MM.1S (cell line): ENCODE measurements around the gene PTGFR.

Experiments used
- DNase-seq: peaks from one replicate; pipeline ENCODE4 v3.0.0-alpha.2; 2015
- H2AFZ ChIP-seq: fragments of 300-600 bp; sonication (generic); 2 replicates; pipeline ENCODE4 v1.6.0; 2016; ENCODE audit warnings: antibody characterized with exemption, low read length
- H3F3A ChIP-seq: fragments of 300-600 bp; sonication (generic); 2 replicates; pipeline ENCODE4 v1.6.1; 2016; ENCODE audit warnings: mild to moderate bottlenecking, antibody characterized with exemption, low read length, moderate library complexity, mixed read lengths; ENCODE audit not compliant: insufficient read depth
- H3K27ac ChIP-seq: fragments of 300-600 bp; sonication (generic); 2 replicates; pipeline ENCODE4 v1.5.1; 2016; ENCODE audit warnings: mild to moderate bottlenecking, low read length
- H3K27me3 ChIP-seq: fragments of 300-600 bp; sonication (generic); replicated peaks from 2 replicates; pipeline ENCODE4 v1.6.0; 2016; ENCODE audit warnings: low read length; ENCODE audit not compliant: insufficient read depth
- H3K36me3 ChIP-seq: fragments of 300-600 bp; sonication (generic); replicated peaks from 2 replicates; pipeline ENCODE4 v1.6.1; 2016; ENCODE audit warnings: mild to moderate bottlenecking, low read length, mixed read lengths; ENCODE audit not compliant: insufficient read depth
- H3K4me1 ChIP-seq: fragments of 300-600 bp; sonication (generic); 2 replicates; pipeline ENCODE4 v1.6.1; 2016; ENCODE audit warnings: low read length, mixed read lengths
- H3K4me2 ChIP-seq: fragments of 300-600 bp; sonication (generic); 2 replicates; pipeline ENCODE4 v1.6.0; 2016; ENCODE audit warnings: low read depth, low read length
- H3K4me3 ChIP-seq: fragments of 300-600 bp; sonication (generic); 2 replicates; pipeline ENCODE4 v1.5.1; 2016; ENCODE audit warnings: low read length, mixed read lengths
- H3K79me2 ChIP-seq: fragments of 300-600 bp; sonication (generic); 2 replicates; pipeline ENCODE4 v1.6.1; 2016; ENCODE audit warnings: mixed run types, low read length, mixed read lengths
- H3K9ac ChIP-seq: fragments of 300-600 bp; sonication (generic); 2 replicates; pipeline ENCODE4 v1.6.1; 2016; ENCODE audit warnings: low read length, mixed read lengths
- H3K9me2 ChIP-seq: fragments of 300-600 bp; sonication (generic); replicated peaks from 2 replicates; pipeline ENCODE4 v1.6.1; 2016; ENCODE audit warnings: mild to moderate bottlenecking, low read length, mixed read lengths; ENCODE audit not compliant: insufficient read depth
- H3K9me3 ChIP-seq: fragments of 300-600 bp; sonication (generic); replicated peaks from 2 replicates; pipeline ENCODE4 v1.6.1; 2016; ENCODE audit warnings: mild to moderate bottlenecking, low read length, mixed read lengths; ENCODE audit not compliant: insufficient read depth
- H4K20me1 ChIP-seq: fragments of 300-600 bp; sonication (generic); 2 replicates; pipeline ENCODE4 v1.6.1; 2016; ENCODE audit warnings: mild to moderate bottlenecking, low read length, moderate library complexity, mixed read lengths; ENCODE audit not compliant: insufficient read depth
- EZH2 ChIP-seq: fragments of 300-600 bp; sonication (generic); optimal IDR thresholded peaks from 2 replicates; pipeline ENCODE3; 2017; ENCODE audit warnings: low read depth, mild to moderate bottlenecking, antibody characterized with exemption, low read length, mixed read lengths
- EZH2phosphoT487 ChIP-seq: fragments of 300-600 bp; sonication (generic); IDR thresholded peaks from 2 replicates; pipeline ENCODE4 v1.6.1; 2018; ENCODE audit warnings: antibody characterized with exemption, low read length
- TF ChIP-seq, protein P1 (sequence below): fragments of 300-600 bp; sonication (generic); IDR thresholded peaks from 2 replicates; pipeline ENCODE4 v1.5.1; 2016; ENCODE audit warnings: antibody characterized with exemption, low read length, mixed read lengths

Gene PTGFR

DNA sequence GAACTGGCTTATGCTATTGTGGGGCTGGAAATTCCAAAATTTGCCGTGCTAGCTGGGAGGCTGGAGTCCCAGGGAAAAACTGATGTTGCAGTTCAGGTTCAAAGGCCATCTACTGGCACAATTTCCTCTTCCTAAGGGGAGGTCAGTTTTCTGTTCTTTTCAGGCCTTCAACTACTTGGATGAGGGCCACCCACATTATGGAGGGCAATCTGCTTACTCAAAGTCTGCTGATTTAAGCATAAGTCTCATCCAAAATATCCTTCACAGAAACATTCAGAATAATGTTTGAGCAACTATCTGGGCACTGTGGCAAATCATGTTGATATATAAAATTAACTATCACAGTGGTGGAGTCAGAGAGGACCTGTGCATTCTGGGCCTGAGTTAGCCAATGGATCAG is 21.2 kb upstream of the PTGFR start:
- no peak overlapping the region for H2AFZ ChIP-seq
- no peaks in the 10 kb centered on the region for H3K27me3 ChIP-seq
- H3K9ac ChIP-seq, result no peak overlapping the region
- H3F3A ChIP-seq, result no peaks in the 10 kb centered on the region
- H3K4me1 ChIP-seq, result no peaks in the 10 kb centered on the region
- DNase-seq, result no peak
- H3K9me3 ChIP-seq, result no peaks in the 10 kb centered on the region
- no peak overlapping the region for H3K4me2 ChIP-seq
- H3K9me2 ChIP-seq, result no peaks in the 10 kb centered on the region
- no peaks in the 10 kb centered on the region for H3K36me3 ChIP-seq
- no peak for TF ChIP-seq EZH2
- no peak for TF ChIP-seq EZH2phosphoT487
- TF ChIP-seq, protein P1, sequence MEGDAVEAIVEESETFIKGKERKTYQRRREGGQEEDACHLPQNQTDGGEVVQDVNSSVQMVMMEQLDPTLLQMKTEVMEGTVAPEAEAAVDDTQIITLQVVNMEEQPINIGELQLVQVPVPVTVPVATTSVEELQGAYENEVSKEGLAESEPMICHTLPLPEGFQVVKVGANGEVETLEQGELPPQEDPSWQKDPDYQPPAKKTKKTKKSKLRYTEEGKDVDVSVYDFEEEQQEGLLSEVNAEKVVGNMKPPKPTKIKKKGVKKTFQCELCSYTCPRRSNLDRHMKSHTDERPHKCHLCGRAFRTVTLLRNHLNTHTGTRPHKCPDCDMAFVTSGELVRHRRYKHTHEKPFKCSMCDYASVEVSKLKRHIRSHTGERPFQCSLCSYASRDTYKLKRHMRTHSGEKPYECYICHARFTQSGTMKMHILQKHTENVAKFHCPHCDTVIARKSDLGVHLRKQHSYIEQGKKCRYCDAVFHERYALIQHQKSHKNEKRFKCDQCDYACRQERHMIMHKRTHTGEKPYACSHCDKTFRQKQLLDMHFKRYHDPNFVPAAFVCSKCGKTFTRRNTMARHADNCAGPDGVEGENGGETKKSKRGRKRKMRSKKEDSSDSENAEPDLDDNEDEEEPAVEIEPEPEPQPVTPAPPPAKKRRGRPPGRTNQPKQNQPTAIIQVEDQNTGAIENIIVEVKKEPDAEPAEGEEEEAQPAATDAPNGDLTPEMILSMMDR, result no peak
- H3K79me2 ChIP-seq, result no peaks in the 10 kb centered on the region
- no peaks in the 10 kb centered on the region for H4K20me1 ChIP-seq
- no peak overlapping the region for H3K4me3 ChIP-seq
- H3K27ac ChIP-seq, result no peak overlapping the region

DNA sequence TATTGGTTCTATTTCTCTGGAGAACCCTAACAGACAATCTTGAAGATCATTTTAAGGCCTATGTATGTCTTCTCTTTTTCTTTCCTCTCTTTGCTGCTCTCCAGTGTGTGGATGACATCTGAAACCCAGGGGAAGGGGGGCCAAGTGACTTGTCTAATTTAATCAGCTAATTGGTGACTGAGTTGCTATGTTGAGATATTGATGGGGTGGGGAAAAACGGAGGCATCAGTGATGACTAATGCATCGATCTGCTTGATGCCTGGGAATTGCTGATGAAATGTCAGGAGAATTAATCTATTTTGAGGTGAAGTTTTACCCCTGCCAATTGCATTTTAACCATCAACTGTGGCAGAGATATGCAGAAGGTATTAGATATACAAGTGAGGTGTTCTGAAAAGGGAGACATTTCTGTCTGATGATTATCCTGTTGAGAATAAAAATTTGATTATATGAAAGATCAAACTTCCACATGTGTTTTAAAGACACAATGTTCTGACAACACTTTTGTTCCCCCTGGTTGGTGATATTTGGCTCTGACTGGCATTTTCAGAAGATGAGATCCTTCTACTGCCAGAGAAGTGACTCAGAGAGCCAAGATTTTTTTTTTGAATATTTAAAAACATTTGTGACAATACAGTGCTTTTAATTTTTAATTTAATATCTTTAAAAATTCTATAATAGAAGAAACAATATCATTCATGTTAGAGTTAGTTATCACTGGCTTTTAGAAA is 18.7 kb upstream of the PTGFR start:
- Histone ChIP-seq H3K27ac (no peak overlapping the region), H3K27me3 (no peaks in the 10 kb centered on the region), H3K9ac (no peak overlapping the region), H3K9me2 (no peaks in the 10 kb centered on the region), H3K4me2 (no peak overlapping the region), H3F3A (no peaks in the 10 kb centered on the region), H3K79me2 (no peaks in the 10 kb centered on the region), H3K4me1 (no peaks in the 10 kb centered on the region), H2AFZ (no peak overlapping the region), H3K9me3 (no peaks in the 10 kb centered on the region), H3K4me3 (no peak overlapping the region), H4K20me1 (no peaks in the 10 kb centered on the region), H3K36me3 (no peaks in the 10 kb centered on the region)
- no peak for DNase-seq
- TF ChIP-seq EZH2, result no peak
- TF ChIP-seq, protein P1, result no peak
- TF ChIP-seq EZH2phosphoT487, result no peak

DNA sequence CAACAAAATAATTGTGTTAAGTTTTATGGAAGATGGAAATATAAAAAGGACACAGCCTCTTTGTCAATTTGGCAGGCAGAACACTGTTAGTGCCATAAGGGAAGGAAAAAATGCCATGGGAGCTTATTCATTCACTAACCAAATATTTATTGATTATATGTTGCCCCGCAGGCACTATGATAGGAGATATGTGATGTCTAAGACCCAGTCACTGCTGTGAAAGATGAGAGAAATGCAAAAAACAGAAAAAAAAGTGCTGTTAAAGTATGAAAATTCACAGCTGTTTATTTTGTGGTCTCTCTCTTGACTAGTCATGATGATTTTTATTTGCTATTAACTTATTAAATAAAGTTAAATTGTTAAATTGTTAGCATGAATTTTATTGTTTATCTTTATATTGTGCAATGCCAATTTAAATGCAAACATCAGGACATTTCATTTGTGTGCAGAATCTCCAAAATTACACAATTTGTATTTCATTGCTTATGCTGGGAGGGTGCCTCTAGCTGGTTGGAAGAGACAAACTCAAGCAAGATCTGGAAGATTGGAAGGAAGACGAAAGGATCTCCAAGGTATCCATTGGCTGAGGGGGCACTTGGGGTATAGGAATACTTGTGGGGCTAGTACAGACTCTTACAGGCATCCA is 17.8 kb upstream of the PTGFR start:
- DNase-seq, result no peak
- no peaks in the 10 kb centered on the region for H3K36me3 ChIP-seq
- H3K9ac ChIP-seq, result no peak overlapping the region
- no peak overlapping the region for H3K27ac ChIP-seq
- no peaks in the 10 kb centered on the region for H3F3A ChIP-seq
- no peak for TF ChIP-seq EZH2
- no peak for TF ChIP-seq EZH2phosphoT487
- TF ChIP-seq, protein P1, result no peak
- H3K27me3 ChIP-seq, result no peaks in the 10 kb centered on the region
- no peaks in the 10 kb centered on the region for H3K9me3 ChIP-seq
- no peaks in the 10 kb centered on the region for H3K79me2 ChIP-seq
- H3K4me1 ChIP-seq, result no peaks in the 10 kb centered on the region
- no peaks in the 10 kb centered on the region for H4K20me1 ChIP-seq
- H3K4me2 ChIP-seq, result no peak overlapping the region
- H3K9me2 ChIP-seq, result no peaks in the 10 kb centered on the region
- H2AFZ ChIP-seq, result no peak overlapping the region
- no peak overlapping the region for H3K4me3 ChIP-seq
